Esophagus squamous epithelium (tissue), 5 donors: Measurements from ENCODE around the gene SLC26A11. TPM values are rescaled to one million over a fixed set of nuclear protein-coding genes. Genes with fewer than 3 reads are reported as not detected.

Source experiments
- DNase-seq: peaks from one replicate; lab custom pipeline; 2025; lab: John Stamatoyannopoulos, UW
- H3K27ac ChIP-seq, 4 donors: fragments of 200-600 bp; sonication (generic); one replicate each; pipeline ENCODE4 v1.5.1; 2016 to 2019; ENCODE audit warnings: mild to moderate bottlenecking in 1 of 4
- H3K27me3 ChIP-seq, 4 donors: fragments of 200-600 bp; sonication (generic); 1 replicate in 3 of 4; 2 replicates in 1 of 4; pipeline versions ENCODE4 v1.5.1 to v1.6.0; 2017 to 2021; ENCODE audit warnings: antibody characterized with exemption in 1 of 4
- H3K36me3 ChIP-seq, 3 donors: fragments of 200-600 bp; sonication (generic); one replicate each; pipeline ENCODE4 v1.5.1; 2016 to 2019
- H3K4me1 ChIP-seq, 3 donors: fragments of 200-600 bp; sonication (generic); one replicate each; pipeline ENCODE4 v1.5.1; 2017 to 2019
- H3K4me3 ChIP-seq, 4 donors: fragments of 200-600 bp; sonication (generic); 1 replicate in 3 of 4; 2 replicates in 1 of 4; pipeline ENCODE4 v1.5.1; 2016 to 2019; ENCODE audit warnings: mild to moderate bottlenecking in 2 of 4, moderate library complexity in 1 of 4
- H3K9me3 ChIP-seq, 3 donors: fragments of 200-600 bp; sonication (generic); one replicate each; pipeline ENCODE4 v1.5.1; 2016 to 2019
- POLR2A ChIP-seq, 4 donors: fragments of 450-650 bp; IDR thresholded peaks; one replicate each; pipeline ENCODE4 v1.6.1; 2017; ENCODE audit warnings: antibody characterized with exemption in 4 of 4, mild to moderate bottlenecking in 4 of 4, moderate library complexity in 3 of 4
- WGBS, 2 donors: methylation state at CpG; one replicate each; pipeline ENCODE4 v1.1.5; 2018; 5-methylcytosine and 5-hydroxymethylcytosine counted together
- intact Hi-C: fragments of 100-400 bp; cut with DNase I; formaldehyde crosslinking; loops from one replicate; pipeline ENCODE4 v1.15.0; 2022
- total RNA-seq, 4 donors: library from RNA; depleted of rRNA; stranded (reverse); fragments of >200 nt; gene quantifications; one replicate each; pipeline ENCODE4 v1.1.0, GENCODE V29; 2016
- TF ChIP-seq, protein P1 (sequence below), 6 experiments: fragments of 450-650 bp in 4 of 6; fragments of 200-600 bp in 2 of 6; sonication (generic) in 2 of 6; IDR thresholded peaks; one replicate each; pipeline ENCODE4 v1.5.1; 2016 to 2019; ENCODE audit warnings: antibody characterized with exemption in 6 of 6, mild to moderate bottlenecking in 4 of 6, moderate library complexity in 4 of 6
- donor health status: DM: yes; HTN: yes; CAD: no.

SLC26A11 gene
- total RNA-seq, 4 donors from 2014 or later: 5.7 to 11.4 (median 7.6) TPM

DNA sequence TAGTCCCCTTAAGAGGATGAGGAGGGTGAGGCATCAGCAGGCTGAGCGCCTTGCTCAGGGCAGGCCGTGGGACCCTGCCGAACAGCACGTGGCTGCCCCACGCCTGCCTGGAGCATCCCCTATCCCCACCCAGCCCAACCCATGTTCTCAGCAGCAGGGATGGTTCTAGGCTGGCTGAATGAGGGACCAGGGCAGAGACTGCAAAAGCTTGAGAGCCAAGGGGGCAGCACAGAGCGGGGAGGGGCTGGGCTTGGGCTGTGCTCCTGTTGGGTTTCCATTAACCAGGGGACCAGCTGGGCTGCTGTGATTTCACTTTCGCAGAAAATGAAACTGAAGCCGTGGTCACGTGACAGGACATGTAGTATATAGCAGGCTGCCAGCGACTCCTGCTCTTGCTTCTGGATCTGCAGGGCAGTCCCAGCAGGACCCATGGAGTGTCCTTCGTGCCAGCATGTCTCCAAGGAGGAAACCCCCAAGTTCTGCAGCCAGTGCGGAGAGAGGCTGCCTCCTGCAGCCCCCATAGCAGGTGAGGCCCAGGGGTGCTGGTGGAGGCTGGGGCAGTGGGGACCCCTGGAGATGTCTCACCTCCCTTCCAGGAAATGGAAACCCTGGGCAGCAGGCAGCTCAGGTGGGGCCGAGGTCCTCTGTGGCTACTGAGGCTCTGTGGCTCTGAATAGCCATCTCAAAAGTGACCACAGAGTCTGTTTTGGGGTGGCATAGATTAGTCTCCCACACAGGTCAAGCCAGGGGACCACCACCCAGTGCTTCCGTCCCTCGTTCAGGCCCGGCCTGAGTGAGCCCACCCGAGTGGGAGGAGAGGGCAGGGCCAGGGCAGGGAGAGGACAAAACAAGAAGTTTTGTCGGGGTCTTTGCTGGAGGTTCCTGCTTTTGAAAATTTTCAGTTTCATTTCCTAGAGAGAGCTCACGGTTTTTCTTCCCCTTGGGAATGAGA is 43.3 kb downstream of the SLC26A11 start:
- 2 to 10% methylated on average over 8 of the region's 19 CpGs for WGBS, 2 donors
- peaks cover 30 to 73% (median 37%) of the 10 kb centered on the region in 3 donors for H3K4me1 ChIP-seq

DNA sequence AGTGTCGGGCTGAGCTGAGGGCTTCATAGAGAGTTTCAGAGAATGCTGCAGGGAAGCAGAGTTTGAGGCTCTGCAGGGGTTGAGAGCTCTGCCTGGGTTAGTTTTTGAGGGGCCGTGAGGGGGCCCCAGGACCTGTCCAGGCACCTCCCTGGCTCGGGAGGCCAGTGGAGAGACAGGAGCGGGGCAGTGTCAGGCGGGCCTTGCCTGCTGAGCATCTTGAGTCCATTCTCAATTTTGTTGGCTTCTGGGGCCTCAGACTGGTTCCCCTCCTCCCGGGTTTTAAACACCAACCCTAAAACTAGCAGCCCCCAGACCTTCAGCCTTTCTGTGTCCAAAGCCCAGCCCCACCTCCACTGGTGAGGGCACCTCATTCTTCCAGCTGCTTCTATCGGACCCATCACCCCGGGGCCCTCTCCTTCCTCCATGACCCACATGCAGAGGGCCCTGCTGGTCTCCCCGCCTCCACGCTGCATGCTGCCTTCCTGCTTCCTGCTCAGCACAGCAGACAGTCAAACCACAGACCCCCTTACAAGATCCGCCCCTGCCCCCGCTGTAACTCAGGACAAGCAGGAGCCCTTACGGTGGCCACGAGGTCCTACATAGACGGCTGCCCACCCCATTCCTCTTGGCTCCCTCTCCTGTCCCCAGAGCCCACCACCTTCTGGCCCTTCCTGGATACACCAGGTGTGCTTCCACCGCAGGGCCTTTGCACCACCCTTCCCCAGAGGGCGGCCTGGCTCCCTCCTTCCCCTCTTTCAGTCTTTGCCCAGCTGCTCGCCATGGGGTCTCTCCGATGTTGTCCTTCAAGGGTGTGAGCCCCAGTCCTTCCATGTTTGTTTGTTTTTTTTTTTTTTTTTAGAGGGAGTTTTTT is 44.2 kb downstream of the SLC26A11 start:
- 62 to 68% methylated on average over 10 to 16 of the region's 19 CpGs for WGBS, 2 donors
- H3K4me3 ChIP-seq: peak overlapping the region; percentile 5 to 88 (median 41)
- intact Hi-C loops: no loop called here
- H3K9me3 ChIP-seq: no peaks in the 10 kb centered on the region
- no peak for TF ChIP-seq POLR2A (IDR thresholded peaks at IDR 0.05)
- TF ChIP-seq, protein P1, sequence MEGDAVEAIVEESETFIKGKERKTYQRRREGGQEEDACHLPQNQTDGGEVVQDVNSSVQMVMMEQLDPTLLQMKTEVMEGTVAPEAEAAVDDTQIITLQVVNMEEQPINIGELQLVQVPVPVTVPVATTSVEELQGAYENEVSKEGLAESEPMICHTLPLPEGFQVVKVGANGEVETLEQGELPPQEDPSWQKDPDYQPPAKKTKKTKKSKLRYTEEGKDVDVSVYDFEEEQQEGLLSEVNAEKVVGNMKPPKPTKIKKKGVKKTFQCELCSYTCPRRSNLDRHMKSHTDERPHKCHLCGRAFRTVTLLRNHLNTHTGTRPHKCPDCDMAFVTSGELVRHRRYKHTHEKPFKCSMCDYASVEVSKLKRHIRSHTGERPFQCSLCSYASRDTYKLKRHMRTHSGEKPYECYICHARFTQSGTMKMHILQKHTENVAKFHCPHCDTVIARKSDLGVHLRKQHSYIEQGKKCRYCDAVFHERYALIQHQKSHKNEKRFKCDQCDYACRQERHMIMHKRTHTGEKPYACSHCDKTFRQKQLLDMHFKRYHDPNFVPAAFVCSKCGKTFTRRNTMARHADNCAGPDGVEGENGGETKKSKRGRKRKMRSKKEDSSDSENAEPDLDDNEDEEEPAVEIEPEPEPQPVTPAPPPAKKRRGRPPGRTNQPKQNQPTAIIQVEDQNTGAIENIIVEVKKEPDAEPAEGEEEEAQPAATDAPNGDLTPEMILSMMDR (IDR thresholded peaks at IDR 0.05): no peak
- peaks cover 5 to 57% (median 7%) of the 10 kb centered on the region in 3 donors for H3K36me3 ChIP-seq
- H3K27me3 ChIP-seq: no peaks in the 10 kb centered on the region
- H3K4me1 ChIP-seq: peaks cover 30 to 64% (median 37%) of the 10 kb centered on the region in 3 donors
- no peak for DNase-seq
- H3K27ac ChIP-seq: peak overlapping the region; percentile 97 to 100 (median 100)

More for the DNA sequence above, 43.3 kb downstream of the SLC26A11 start:
- peak; percentile 81 for DNase-seq
- Histone ChIP-seq H3K27me3 (no peaks in the 10 kb centered on the region), H3K36me3 (peaks cover 5 to 47% (median 7%) of the 10 kb centered on the region in 3 donors), H3K9me3 (no peaks in the 10 kb centered on the region), H3K4me3 (peak overlapping the region; percentile 5 to 88 (median 41)), H3K27ac (peak overlapping the region; percentile 97 to 100 (median 100))
- intact Hi-C loops: no loop called here
- peak in 1 of 4 donors; percentile 32 for TF ChIP-seq POLR2A (IDR thresholded peaks at IDR 0.05)
- TF ChIP-seq, protein P1 (IDR thresholded peaks at IDR 0.05): peak in 1 of 6 experiments; percentile 27

DNA sequence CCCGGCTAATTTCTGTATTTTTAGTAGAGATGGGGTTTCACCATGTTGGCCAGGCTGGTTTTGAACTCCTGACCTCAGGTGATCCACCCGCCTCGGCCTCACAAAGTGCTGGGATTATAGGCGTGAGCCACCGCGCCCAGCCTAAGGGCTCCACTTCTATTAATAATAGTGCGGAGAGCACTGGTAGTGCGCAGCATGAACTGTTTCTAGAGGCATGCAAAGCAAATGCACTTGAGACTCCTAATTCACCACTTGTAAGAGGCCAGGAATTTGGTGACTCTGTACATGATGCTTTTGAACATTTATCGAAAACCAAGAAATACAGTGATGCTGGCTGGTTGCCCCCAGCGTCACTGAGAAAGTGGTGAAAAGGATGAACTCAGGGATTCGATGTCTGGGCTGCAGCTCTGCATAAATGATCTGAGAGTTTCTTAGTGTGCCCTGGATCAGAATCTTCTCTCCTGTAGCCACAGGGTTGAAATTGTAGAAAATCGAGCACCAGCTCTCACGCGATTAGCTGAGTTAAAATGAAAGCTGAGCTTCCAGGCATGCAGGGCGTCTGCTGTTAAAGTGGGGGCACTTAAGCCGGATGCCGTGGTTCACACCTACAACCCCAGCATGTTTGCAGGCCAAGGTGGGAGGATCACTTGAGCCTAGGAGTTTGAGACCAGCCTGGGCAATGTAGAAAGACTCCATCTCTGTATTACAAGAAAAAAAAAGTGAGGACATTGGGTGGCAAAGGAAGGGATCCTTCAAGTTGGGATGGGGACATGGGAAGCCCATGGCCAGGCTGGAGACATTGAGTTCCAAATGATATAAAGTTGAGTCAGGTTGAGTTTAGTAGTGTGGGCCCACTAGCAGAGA is 45.2 kb downstream of the SLC26A11 start:
- H3K36me3 ChIP-seq: peaks cover 5 to 65% (median 7%) of the 10 kb centered on the region in 3 donors

DNA sequence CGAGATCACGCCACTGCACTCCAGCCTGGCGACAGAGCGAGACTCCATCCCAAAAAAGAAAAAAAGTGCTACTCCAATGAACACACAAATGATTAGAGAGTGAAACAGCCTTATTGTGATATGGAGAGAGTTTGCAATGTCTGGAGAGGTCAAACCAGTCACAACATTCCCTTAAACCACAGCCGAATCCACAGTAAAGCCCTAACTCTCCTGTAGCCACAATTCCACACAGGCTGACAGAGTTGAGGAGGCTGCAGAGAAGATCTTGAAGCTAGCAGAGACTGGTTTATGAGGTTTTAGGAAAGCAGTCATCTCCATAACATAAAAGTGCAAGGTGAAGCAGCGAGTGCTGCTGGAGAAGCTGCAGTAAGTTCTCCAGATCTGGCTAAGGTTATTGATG is 47.2 kb downstream of the SLC26A11 start:
- no peaks in the 10 kb centered on the region for H3K27me3 ChIP-seq
- TF ChIP-seq, protein P1 (IDR thresholded peaks at IDR 0.05): no peak
- TF ChIP-seq POLR2A (IDR thresholded peaks at IDR 0.05): no peak
- H3K4me3 ChIP-seq: no peak overlapping the region
- H3K9me3 ChIP-seq: no peaks in the 10 kb centered on the region
- H3K27ac ChIP-seq: no peak overlapping the region
- 87 to 97% methylated on average over 6 of the region's 6 CpGs for WGBS, 2 donors
- peaks cover 16 to 50% (median 25%) of the 10 kb centered on the region in 3 donors for H3K4me1 ChIP-seq
- H3K36me3 ChIP-seq: peaks cover 5 to 65% (median 7%) of the 10 kb centered on the region in 3 donors
- DNase-seq: no peak
- intact Hi-C loops: no loop called here

More for the DNA sequence above, 45.2 kb downstream of the SLC26A11 start:
- DNase-seq: no peak
- peak overlapping the region in 2 of 4 donors; percentile 100 for H3K27ac ChIP-seq
- no peaks in the 10 kb centered on the region for H3K27me3 ChIP-seq
- WGBS, 2 donors: 71 to 82% methylated on average over 14 to 16 of the region's 17 CpGs
- H3K4me3 ChIP-seq: peak overlapping the region in 1 of 4 donors; percentile 88
- intact Hi-C loops: no loop called here
- H3K4me1 ChIP-seq: peaks cover 25 to 57% (median 33%) of the 10 kb centered on the region in 3 donors
- no peak for TF ChIP-seq POLR2A (IDR thresholded peaks at IDR 0.05)
- TF ChIP-seq, protein P1 (IDR thresholded peaks at IDR 0.05): no peak
- no peaks in the 10 kb centered on the region for H3K9me3 ChIP-seq
